MM.1S (cell line): ENCODE results near the gene PLIN1.

Source experiments
- DNase-seq: peaks from one replicate; pipeline ENCODE4 v3.0.0-alpha.2; 2015
- H2AFZ ChIP-seq: fragments of 300-600 bp; sonication (generic); 2 replicates; pipeline ENCODE4 v1.6.0; 2016; ENCODE audit warnings: antibody characterized with exemption, low read length
- H3F3A ChIP-seq: fragments of 300-600 bp; sonication (generic); 2 replicates; pipeline ENCODE4 v1.6.1; 2016; ENCODE audit warnings: mild to moderate bottlenecking, antibody characterized with exemption, low read length, moderate library complexity, mixed read lengths; ENCODE audit not compliant: insufficient read depth
- H3K27ac ChIP-seq: fragments of 300-600 bp; sonication (generic); 2 replicates; pipeline ENCODE4 v1.5.1; 2016; ENCODE audit warnings: mild to moderate bottlenecking, low read length
- H3K27me3 ChIP-seq: fragments of 300-600 bp; sonication (generic); replicated peaks from 2 replicates; pipeline ENCODE4 v1.6.0; 2016; ENCODE audit warnings: low read length; ENCODE audit not compliant: insufficient read depth
- H3K36me3 ChIP-seq: fragments of 300-600 bp; sonication (generic); replicated peaks from 2 replicates; pipeline ENCODE4 v1.6.1; 2016; ENCODE audit warnings: mild to moderate bottlenecking, low read length, mixed read lengths; ENCODE audit not compliant: insufficient read depth
- H3K4me1 ChIP-seq: fragments of 300-600 bp; sonication (generic); 2 replicates; pipeline ENCODE4 v1.6.1; 2016; ENCODE audit warnings: low read length, mixed read lengths
- H3K4me2 ChIP-seq: fragments of 300-600 bp; sonication (generic); 2 replicates; pipeline ENCODE4 v1.6.0; 2016; ENCODE audit warnings: low read depth, low read length
- H3K4me3 ChIP-seq: fragments of 300-600 bp; sonication (generic); 2 replicates; pipeline ENCODE4 v1.5.1; 2016; ENCODE audit warnings: low read length, mixed read lengths
- H3K79me2 ChIP-seq: fragments of 300-600 bp; sonication (generic); 2 replicates; pipeline ENCODE4 v1.6.1; 2016; ENCODE audit warnings: mixed run types, low read length, mixed read lengths
- H3K9ac ChIP-seq: fragments of 300-600 bp; sonication (generic); 2 replicates; pipeline ENCODE4 v1.6.1; 2016; ENCODE audit warnings: low read length, mixed read lengths
- H3K9me2 ChIP-seq: fragments of 300-600 bp; sonication (generic); replicated peaks from 2 replicates; pipeline ENCODE4 v1.6.1; 2016; ENCODE audit warnings: mild to moderate bottlenecking, low read length, mixed read lengths; ENCODE audit not compliant: insufficient read depth
- H3K9me3 ChIP-seq: fragments of 300-600 bp; sonication (generic); replicated peaks from 2 replicates; pipeline ENCODE4 v1.6.1; 2016; ENCODE audit warnings: mild to moderate bottlenecking, low read length, mixed read lengths; ENCODE audit not compliant: insufficient read depth
- H4K20me1 ChIP-seq: fragments of 300-600 bp; sonication (generic); 2 replicates; pipeline ENCODE4 v1.6.1; 2016; ENCODE audit warnings: mild to moderate bottlenecking, low read length, moderate library complexity, mixed read lengths; ENCODE audit not compliant: insufficient read depth
- CTCF ChIP-seq: fragments of 300-600 bp; sonication (generic); IDR thresholded peaks from 2 replicates; pipeline ENCODE4 v1.5.1; 2016; ENCODE audit warnings: antibody characterized with exemption, low read length, mixed read lengths
- EZH2 ChIP-seq: fragments of 300-600 bp; sonication (generic); optimal IDR thresholded peaks from 2 replicates; pipeline ENCODE3; 2017; ENCODE audit warnings: low read depth, mild to moderate bottlenecking, antibody characterized with exemption, low read length, mixed read lengths
- EZH2phosphoT487 ChIP-seq: fragments of 300-600 bp; sonication (generic); IDR thresholded peaks from 2 replicates; pipeline ENCODE4 v1.6.1; 2018; ENCODE audit warnings: antibody characterized with exemption, low read length

PLIN1 gene

GRCh38 chr15:89680282-89680873, 1.2 kb upstream of the PLIN1 start:
- Histone ChIP-seq H3K4me2 (no peak overlapping the region), H3K79me2 (no peaks in the 10 kb centered on the region), H2AFZ (no peak overlapping the region), H3K9me3 (no peaks in the 10 kb centered on the region), H3K9me2 (no peaks in the 10 kb centered on the region), H3K4me3 (no peak overlapping the region), H3K27me3 (no peaks in the 10 kb centered on the region), H3K4me1 (no peaks in the 10 kb centered on the region), H3K36me3 (no peaks in the 10 kb centered on the region), H3K9ac (no peak overlapping the region), H3K27ac (no peak overlapping the region), H4K20me1 (no peaks in the 10 kb centered on the region), H3F3A (no peaks in the 10 kb centered on the region)
- DNase-seq: no peak
- TF ChIP-seq EZH2phosphoT487: no peak
- TF ChIP-seq CTCF: no peak
- TF ChIP-seq EZH2: no peak

GRCh38 chr15:89677381-89677780, 1.8 kb downstream of the PLIN1 start:
- no peaks in the 10 kb centered on the region for H4K20me1 ChIP-seq
- no peak overlapping the region for H3K27ac ChIP-seq
- H3K4me2 ChIP-seq: no peak overlapping the region
- no peaks in the 10 kb centered on the region for H3K36me3 ChIP-seq
- no peaks in the 10 kb centered on the region for H3F3A ChIP-seq
- H3K9me3 ChIP-seq: no peaks in the 10 kb centered on the region
- no peak overlapping the region for H3K9ac ChIP-seq
- TF ChIP-seq CTCF (no peak), EZH2phosphoT487 (no peak), EZH2 (no peak)
- no peaks in the 10 kb centered on the region for H3K27me3 ChIP-seq
- H3K9me2 ChIP-seq: no peaks in the 10 kb centered on the region
- DNase-seq: no peak
- H3K79me2 ChIP-seq: no peaks in the 10 kb centered on the region
- no peak overlapping the region for H3K4me3 ChIP-seq
- H2AFZ ChIP-seq: no peak overlapping the region
- H3K4me1 ChIP-seq: no peaks in the 10 kb centered on the region

GRCh38 chr15:89675606-89676005, 3.6 kb downstream of the PLIN1 start:
- H3K9me3 ChIP-seq: no peaks in the 10 kb centered on the region
- no peaks in the 10 kb centered on the region for H4K20me1 ChIP-seq
- no peak overlapping the region for H3K4me3 ChIP-seq
- no peak overlapping the region for H2AFZ ChIP-seq
- H3K27me3 ChIP-seq: no peaks in the 10 kb centered on the region
- no peaks in the 10 kb centered on the region for H3K4me1 ChIP-seq
- DNase-seq: no peak
- no peak overlapping the region for H3K27ac ChIP-seq
- H3K79me2 ChIP-seq: no peaks in the 10 kb centered on the region
- no peak overlapping the region for H3K4me2 ChIP-seq
- TF ChIP-seq EZH2phosphoT487: no peak
- no peaks in the 10 kb centered on the region for H3K36me3 ChIP-seq
- no peaks in the 10 kb centered on the region for H3K9me2 ChIP-seq
- no peaks in the 10 kb centered on the region for H3F3A ChIP-seq
- H3K9ac ChIP-seq: no peak overlapping the region

GRCh38 chr15:89674526-89674925, 4.6 kb downstream of the PLIN1 start:
- no peaks in the 10 kb centered on the region for H3K9me2 ChIP-seq
- no peaks in the 10 kb centered on the region for H3K27me3 ChIP-seq
- H3F3A ChIP-seq: no peaks in the 10 kb centered on the region
- H3K4me2 ChIP-seq: no peak overlapping the region
- H3K4me1 ChIP-seq: no peaks in the 10 kb centered on the region
- no peaks in the 10 kb centered on the region for H4K20me1 ChIP-seq
- H3K79me2 ChIP-seq: no peaks in the 10 kb centered on the region
- no peak overlapping the region for H3K9ac ChIP-seq
- DNase-seq: no peak
- no peaks in the 10 kb centered on the region for H3K9me3 ChIP-seq
- no peak overlapping the region for H3K27ac ChIP-seq
- no peak overlapping the region for H2AFZ ChIP-seq
- TF ChIP-seq CTCF (no peak), EZH2 (no peak), EZH2phosphoT487 (no peak)
- H3K4me3 ChIP-seq: no peak overlapping the region
- H3K36me3 ChIP-seq: no peaks in the 10 kb centered on the region
